ENCODE results near the gene SLC35G4.
"Not testable (repeated sequence)": the region's sequence is repeated elsewhere in the genome, so short reads cannot be mapped to it uniquely, and the experiment has no call there.

DNA sequence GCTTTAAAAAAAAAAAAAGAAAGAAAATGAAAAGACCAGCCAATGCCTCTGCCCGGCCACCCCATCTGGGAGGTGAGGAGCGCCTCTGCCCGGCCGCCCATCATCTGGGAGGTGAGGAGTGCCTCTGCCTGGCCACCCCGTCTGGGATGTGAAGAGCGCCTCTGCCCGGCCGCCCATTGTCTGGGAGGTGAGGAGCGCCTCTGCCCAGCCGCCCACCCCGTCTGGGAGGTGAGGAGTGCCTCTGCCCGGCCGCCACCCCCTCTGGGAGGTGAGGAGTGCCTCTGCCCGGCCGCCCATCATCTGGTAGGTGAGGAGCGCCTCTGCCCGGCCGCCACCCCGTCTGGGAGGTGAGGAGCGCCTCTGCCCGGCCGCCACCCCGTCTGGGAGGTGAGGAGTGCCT is 37.9 kb downstream of the SLC35G4 start:
- TF ChIP-seq, protein P1, sequence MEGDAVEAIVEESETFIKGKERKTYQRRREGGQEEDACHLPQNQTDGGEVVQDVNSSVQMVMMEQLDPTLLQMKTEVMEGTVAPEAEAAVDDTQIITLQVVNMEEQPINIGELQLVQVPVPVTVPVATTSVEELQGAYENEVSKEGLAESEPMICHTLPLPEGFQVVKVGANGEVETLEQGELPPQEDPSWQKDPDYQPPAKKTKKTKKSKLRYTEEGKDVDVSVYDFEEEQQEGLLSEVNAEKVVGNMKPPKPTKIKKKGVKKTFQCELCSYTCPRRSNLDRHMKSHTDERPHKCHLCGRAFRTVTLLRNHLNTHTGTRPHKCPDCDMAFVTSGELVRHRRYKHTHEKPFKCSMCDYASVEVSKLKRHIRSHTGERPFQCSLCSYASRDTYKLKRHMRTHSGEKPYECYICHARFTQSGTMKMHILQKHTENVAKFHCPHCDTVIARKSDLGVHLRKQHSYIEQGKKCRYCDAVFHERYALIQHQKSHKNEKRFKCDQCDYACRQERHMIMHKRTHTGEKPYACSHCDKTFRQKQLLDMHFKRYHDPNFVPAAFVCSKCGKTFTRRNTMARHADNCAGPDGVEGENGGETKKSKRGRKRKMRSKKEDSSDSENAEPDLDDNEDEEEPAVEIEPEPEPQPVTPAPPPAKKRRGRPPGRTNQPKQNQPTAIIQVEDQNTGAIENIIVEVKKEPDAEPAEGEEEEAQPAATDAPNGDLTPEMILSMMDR (IDR thresholded peaks at IDR 0.05; ENCODE audit: low read depth, low read length): not testable (repeated sequence)
- not testable (repeated sequence) for TF ChIP-seq EZH2phosphoT487 (IDR thresholded peaks at IDR 0.05; ENCODE audit: low read depth)
